Measurements from ENCODE around the gene POU2AF3.
"Not testable (repeated sequence)": the region's sequence is repeated elsewhere in the genome, so short reads cannot be mapped to it uniquely, and the experiment has no call there.

POU2AF3 gene, protein sequence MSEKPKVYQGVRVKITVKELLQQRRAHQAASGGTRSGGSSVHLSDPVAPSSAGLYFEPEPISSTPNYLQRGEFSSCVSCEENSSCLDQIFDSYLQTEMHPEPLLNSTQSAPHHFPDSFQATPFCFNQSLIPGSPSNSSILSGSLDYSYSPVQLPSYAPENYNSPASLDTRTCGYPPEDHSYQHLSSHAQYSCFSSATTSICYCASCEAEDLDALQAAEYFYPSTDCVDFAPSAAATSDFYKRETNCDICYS
- long read RNA-seq, donor 1: 0 reads
- long read RNA-seq, donor 2, partial matches to known transcripts: 0 of 1 reads
- long read RNA-seq, donor 2, other reads (novel, unspliced or antisense): 0 of 1 reads
- long read RNA-seq, donor 3, partial matches to known transcripts: 0 of 1 reads
- long read RNA-seq, donor 3, other reads (novel, unspliced or antisense): 0 of 1 reads
- long read RNA-seq, donor 4, partial matches to known transcripts: 0 of 1 reads
- long read RNA-seq, donor 4, other reads (novel, unspliced or antisense): 0 of 1 reads
- long read RNA-seq, donor 5, partial matches to known transcripts: 0 of 1 reads
- long read RNA-seq, donor 5, other reads (novel, unspliced or antisense): 0 of 1 reads
- long read RNA-seq, donor 6, partial matches to known transcripts: 0 of 2 reads
- long read RNA-seq, donor 6, other reads (novel, unspliced or antisense): 0 of 2 reads
- long read RNA-seq, donor 7, transcript COLCA2-202 (5 exons, 1,332 nt): major isoform, 5 of 6 reads
- long read RNA-seq, donor 7, partial matches to known transcripts: 0 of 6 reads
- long read RNA-seq, donor 7, other reads (novel, unspliced or antisense): 0 of 6 reads
- long read RNA-seq, donor 8, partial matches to known transcripts: 0 of 5 reads
- long read RNA-seq, donor 8, other reads (novel, unspliced or antisense): 0 of 5 reads

DNA sequence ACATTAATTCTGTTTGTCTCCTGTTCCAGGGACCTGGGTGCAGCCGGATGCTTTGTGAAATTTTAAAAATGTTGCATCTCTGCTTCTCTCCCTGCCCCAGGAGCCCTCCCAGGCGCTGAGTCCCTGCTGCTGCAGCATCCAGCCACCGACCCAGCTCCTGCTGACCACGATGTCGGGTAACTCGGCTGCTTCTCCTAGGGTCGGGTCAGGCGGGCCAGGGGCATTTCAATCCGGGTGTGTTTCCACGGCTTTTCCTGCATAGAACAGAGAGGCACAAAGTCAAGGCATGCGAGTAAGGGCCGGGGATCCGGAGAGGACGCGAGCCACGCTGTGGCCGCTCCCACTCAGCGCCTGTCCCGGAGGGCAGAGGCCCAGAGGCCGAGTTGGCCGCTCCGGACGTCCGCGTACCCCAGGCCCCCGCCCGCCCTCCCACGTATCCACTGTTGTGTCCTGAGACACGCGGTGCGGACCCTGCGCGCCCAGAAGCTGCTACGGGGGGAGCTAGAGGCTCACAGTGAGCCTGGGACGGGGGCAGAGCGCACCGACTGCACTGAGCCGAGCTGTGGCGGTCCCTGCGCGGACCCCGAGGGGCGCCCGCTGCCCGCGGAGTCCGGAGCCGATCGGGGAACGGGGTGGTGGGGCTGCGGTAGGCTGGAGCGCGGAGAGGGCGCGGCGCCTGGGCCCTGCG, at the start of gene POU2AF3:
POU2AF3 (plus strand) TSS at position 134 of the 688 bp plus-strand sequence; CDS start at position 170, 36 bp downstream.
- DNase-seq: no peak

DNA sequence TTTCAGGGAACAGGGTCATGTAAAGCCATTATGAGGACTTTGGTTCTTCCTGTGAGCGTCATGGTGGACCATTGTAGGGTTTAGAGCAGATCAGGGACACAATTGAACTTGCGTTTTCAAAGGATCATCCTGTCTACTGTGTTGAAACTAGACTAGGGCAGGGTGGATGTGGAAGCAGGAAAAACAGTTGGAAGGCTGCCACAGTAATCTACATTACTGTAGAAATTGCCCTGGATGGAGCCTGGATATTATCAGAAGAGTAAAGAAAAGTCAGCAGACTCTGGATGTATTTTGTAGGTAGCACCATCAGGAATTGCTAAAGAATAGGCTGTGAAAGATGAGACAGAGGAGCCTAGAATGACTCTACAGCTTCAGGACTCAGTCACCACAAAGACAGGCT, 47.4 kb upstream of the POU2AF3 start:
- DNase-seq: no peak

DNA sequence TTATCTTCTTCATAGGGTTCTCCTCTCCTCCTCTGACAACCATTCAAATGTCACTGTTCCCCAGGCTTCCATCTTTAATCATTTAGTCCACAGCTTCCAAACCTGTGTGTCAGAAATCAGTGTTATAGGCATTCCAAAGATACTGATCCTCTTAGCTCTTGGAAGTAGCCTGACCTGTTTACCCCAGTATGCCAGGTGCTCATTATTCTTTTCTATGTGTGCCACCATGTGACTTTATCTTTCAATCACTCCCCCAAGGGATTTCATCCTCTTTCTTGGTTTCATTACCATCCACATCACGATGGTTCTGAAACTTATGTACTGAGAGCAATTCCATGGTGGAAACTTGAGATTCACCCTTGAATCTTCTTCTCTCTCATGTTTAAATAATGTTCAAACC, 45.2 kb upstream of the POU2AF3 start:
- DNase-seq: no peak

DNA sequence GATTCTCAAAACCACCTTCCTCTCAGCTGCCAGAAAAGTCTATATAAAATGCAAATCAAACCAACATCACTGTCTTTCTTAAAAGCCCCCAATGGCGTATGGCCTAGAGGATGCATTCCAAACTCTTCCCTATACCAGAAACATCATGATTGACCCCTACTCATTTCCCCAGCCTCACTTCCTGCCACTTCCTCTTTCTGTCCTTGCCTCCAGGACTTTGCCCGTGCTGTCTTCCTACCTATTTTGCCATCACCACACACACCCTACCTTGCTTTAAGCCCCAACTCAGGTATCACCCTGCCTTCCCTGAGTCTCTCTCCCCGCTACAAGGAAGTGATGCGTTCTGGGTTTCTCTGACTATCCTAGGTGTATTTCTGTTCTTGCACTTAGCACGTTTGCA, 44.7 kb upstream of the POU2AF3 start:
- no peak for DNase-seq

GRCh38 chr11:111258046-111258445, 40.3 kb upstream of the POU2AF3 start:
- no peak for DNase-seq

GRCh38 chr11:111259896-111260295, 38.5 kb upstream of the POU2AF3 start:
- no peak for DNase-seq

DNA sequence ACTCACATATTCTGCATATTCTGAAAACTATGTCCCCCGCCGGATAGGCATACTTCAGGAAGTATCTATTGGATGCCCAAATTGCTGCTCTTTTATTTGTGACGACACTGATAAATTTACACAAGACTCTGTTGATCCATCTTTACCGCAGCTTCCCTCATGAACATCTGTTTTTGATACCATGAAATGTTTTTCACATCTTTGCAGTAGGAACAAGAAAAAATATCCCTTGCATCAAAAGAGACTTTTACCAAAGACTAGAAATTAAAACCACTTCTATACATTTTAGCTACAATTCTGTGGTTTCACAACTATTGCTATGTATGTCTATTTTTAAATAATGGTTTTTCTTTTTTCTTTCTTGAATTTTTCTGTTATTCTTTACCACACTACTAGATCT, 37.5 kb upstream of the POU2AF3 start:
- no peak for DNase-seq

- no peak for DNase-seq
Observed at GRCh38 chr11:111264646-111265045, 33.7 kb upstream of the POU2AF3 start.

GRCh38 chr11:111265421-111265820, 32.9 kb upstream of the POU2AF3 start:
- no peak for DNase-seq

- DNase-seq: not testable (repeated sequence)
Observed at GRCh38 chr11:111268303-111268702, 30.0 kb upstream of the POU2AF3 start.

DNA sequence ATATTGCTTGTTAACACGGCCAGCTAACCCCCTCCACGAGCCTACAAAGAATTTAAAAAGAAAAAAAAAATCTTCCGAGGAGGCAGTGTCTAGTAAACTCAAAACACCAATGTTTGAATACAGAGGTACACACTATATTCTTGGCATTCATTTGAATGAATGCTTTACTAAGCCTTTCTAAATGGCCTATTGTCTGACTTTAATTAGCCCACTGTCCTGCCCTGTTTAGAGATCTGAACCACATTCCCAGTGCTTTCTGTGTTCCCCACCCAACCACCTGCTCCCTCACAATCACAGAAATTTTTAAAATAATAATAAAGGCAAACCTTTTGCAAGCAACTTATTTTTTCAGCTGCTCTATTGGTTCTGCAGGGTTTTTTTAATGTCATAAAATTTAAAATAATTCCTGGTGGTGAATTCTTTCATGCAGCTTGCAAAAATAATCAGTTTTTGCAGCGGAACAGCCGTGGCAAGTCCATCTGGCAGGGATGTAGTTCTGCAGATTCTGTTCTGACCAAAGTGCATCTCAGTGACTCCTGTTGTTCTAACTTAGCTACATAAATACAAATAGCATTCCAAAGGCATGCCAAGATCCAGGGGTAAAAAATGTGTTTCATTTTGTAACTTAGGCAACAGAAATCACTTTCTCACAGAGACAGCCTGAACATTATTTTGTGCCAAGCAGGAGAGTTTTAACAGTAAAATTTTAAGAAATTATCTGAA, 29.0 kb upstream of the POU2AF3 start:
- DNase-seq: no peak

DNA sequence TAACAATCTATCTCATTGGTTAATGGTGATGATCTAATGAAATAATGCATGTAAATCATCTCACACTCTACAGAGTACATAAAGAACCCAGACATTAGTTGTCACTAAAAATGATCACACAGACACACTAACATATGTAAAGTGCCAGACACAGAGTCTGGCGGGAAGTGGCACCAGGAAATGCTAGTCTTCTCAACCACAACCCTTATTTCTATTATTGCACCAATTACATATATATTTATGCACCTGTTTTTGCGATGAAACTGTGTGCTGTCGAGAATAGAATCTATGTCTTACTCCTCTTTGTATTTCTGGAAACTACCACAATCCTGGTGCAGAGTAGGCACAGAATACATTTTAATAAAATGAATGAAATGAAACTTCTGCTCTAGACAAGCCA, 25.9 kb upstream of the POU2AF3 start:
- DNase-seq: no peak

DNA sequence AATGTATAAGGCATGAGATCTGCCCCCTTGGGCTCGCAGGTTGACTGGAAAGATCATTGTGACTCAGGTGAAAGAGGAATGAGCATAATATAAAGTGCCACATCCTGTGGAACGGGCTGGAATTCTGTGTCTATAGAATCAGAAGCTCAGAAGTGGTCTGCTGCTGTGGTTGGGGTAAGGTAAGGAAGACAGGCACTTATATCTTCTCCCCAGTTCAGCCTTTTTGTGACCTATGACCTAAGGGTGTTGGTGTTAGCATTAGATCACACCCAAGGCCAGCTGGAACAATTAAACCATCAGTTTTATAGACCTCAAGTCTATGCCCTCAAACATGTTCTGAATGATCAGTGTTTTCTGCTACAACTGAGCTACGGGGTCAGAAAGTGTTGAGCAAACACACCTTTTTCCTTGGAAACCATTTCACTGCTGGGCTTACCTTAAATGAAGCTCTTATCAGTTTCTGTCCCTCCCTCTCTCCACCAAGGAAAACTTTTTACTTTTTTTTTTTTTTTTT, 15.7 kb upstream of the POU2AF3 start:
- DNase-seq: no peak

- no peak for DNase-seq
Observed at GRCh38 chr11:111283945-111284481, 14.3 kb upstream of the POU2AF3 start.

- no peak for DNase-seq
Observed at GRCh38 chr11:111285189-111286091, 12.9 kb upstream of the POU2AF3 start.

GRCh38 chr11:111291764-111292163, 6.6 kb upstream of the POU2AF3 start:
- DNase-seq: no peak

DNA sequence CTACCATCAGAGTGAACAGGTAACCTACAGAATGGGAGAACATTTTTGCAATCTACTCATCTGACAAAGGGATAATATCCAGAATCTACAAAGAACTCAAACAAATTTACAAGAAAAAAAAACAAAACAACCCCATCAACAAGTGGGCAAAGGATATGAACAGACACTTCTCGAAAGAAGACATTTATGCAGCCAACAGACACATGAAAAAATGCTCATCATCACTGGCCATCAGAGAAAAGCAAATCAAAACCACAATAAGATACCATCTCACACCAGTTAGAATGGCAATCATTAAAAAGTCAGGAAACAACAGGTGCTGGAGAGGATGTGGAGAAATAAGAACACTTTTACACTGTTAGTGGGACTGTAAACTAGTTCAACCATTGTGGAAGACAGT, 5.9 kb upstream of the POU2AF3 start:
- DNase-seq: not testable (repeated sequence)

GRCh38 chr11:111296196-111296595, 2.1 kb upstream of the POU2AF3 start:
- no peak for DNase-seq

DNA sequence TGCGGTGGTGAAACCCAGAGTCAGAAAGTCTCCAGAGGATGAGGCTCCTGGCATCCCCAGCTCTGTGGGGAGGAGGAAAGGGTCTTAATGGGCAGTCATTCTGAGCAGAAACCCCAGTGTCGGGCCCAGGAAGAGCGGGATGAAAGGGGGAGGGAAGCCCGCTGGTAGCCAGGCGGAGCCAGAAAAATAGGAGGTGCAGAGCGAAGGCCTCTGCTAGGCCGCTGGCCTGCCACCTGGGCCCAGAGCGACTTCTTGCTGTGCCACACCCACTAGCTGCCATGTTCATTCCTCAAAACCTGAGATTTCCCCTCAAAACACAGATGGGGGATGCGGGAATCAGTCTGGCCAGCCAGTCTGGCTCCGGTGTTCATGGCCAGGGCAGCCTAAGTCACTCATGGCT, 650 bp upstream of the POU2AF3 start:
- DNase-seq: no peak
